ENCODE measurements around the gene MIPEP.
"Not testable (repeated sequence)": the region's sequence is repeated elsewhere in the genome, so short reads cannot be mapped to it uniquely, and the experiment has no call there.

MIPEP gene

DNA sequence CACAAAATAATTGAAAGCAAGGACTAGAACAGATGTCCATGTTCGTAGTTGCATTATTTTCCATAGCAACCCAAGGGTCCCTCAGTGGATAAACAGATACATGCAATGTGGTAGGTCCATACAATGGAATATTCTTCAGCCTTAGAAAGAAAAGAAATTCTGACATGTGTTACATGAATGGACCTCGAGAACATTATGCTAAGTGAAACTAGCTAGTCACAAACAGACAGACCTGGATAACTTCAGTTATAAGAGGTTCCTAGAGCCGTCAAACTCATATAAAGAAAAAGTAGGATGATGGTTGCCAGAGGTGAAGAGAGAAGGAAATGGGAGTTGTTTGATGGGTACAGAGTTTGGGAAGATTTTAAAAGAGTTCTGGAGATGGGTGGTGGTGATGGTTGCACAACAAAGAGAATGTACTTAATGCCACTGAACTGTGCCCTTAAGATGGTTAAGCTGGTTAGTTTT, 8.3 kb upstream of the MIPEP start, which contains the start of gene C1QTNF9B:
Gene C1QTNF9B (minus strand): TSS at position 51 of the 468 bp plus-strand sequence.
- not testable (repeated sequence) for H3K14ac ChIP-seq (ENCODE audit: low read length); H4K8ac ChIP-seq (ENCODE audit: low read depth, low read length); H3K4me2 ChIP-seq (ENCODE audit: low read length); H3K4me1 ChIP-seq (ENCODE audit: control insufficient read depth in 1 of 2, insufficient read depth in 2 of 2, low read length in 2 of 2); H2BK120ac ChIP-seq (ENCODE audit: insufficient read depth, low read length, poor library complexity); H3K9me3 ChIP-seq (ENCODE audit: insufficient read depth, low read depth, low read length); H3K79me2 ChIP-seq (ENCODE audit: control insufficient read depth, insufficient read depth, low read length, poor library complexity); H3K79me1 ChIP-seq (ENCODE audit: low read length); H3K27ac ChIP-seq (ENCODE audit: low read depth, low read length); H4K12ac ChIP-seq (ENCODE audit: low read depth, low read length); H2BK12ac ChIP-seq (ENCODE audit: low read length); H2AFZ ChIP-seq (ENCODE audit: insufficient read depth, low read length, poor library complexity); H3K9ac ChIP-seq (ENCODE audit: low read length); H3K18ac ChIP-seq (ENCODE audit: low read length); H3K36me3 ChIP-seq (ENCODE audit: control insufficient read depth in 1 of 2, insufficient read depth in 2 of 2, low read length in 2 of 2); H3K27me3 ChIP-seq (ENCODE audit: insufficient read depth, low read length); DNase-seq; H3K4me3 ChIP-seq (ENCODE audit: low read depth, low read length); H2AK5ac ChIP-seq (ENCODE audit: low read length); H2BK5ac ChIP-seq (ENCODE audit: low read depth, low read length, poor library complexity); H3K23ac ChIP-seq (ENCODE audit: low read length); H4K91ac ChIP-seq (ENCODE audit: low read depth, low read length); H3K4ac ChIP-seq (ENCODE audit: low read depth, low read length)
- WGBS (ENCODE audit: extremely low coverage, insufficient coverage, insufficient read length): no CpG with 5 or more reads among the region's 3 CpGs

GRCh38 chr13:23894746-23895145, 5.5 kb upstream of the MIPEP start:
- not testable (repeated sequence) for H3K4me2 ChIP-seq (ENCODE audit: low read length); H3K18ac ChIP-seq (ENCODE audit: low read length); H3K9ac ChIP-seq (ENCODE audit: low read length); H3K4ac ChIP-seq (ENCODE audit: low read depth, low read length); DNase-seq; H3K27ac ChIP-seq (ENCODE audit: low read depth, low read length); H3K36me3 ChIP-seq (ENCODE audit: control insufficient read depth in 1 of 2, insufficient read depth in 2 of 2, low read length in 2 of 2); H3K23ac ChIP-seq (ENCODE audit: low read length); H2BK120ac ChIP-seq (ENCODE audit: insufficient read depth, low read length, poor library complexity); H4K91ac ChIP-seq (ENCODE audit: low read depth, low read length); H3K9me3 ChIP-seq (ENCODE audit: insufficient read depth, low read depth, low read length); H3K27me3 ChIP-seq (ENCODE audit: insufficient read depth, low read length); H2AFZ ChIP-seq (ENCODE audit: insufficient read depth, low read length, poor library complexity); H3K14ac ChIP-seq (ENCODE audit: low read length); H4K8ac ChIP-seq (ENCODE audit: low read depth, low read length); H3K79me2 ChIP-seq (ENCODE audit: control insufficient read depth, insufficient read depth, low read length, poor library complexity); H2AK5ac ChIP-seq (ENCODE audit: low read length); H2BK12ac ChIP-seq (ENCODE audit: low read length); H4K12ac ChIP-seq (ENCODE audit: low read depth, low read length); H3K79me1 ChIP-seq (ENCODE audit: low read length); H3K4me3 ChIP-seq (ENCODE audit: low read depth, low read length); H3K4me1 ChIP-seq (ENCODE audit: control insufficient read depth in 1 of 2, insufficient read depth in 2 of 2, low read length in 2 of 2); H2BK5ac ChIP-seq (ENCODE audit: low read depth, low read length, poor library complexity)
- no CpG with 5 or more reads among the region's 12 CpGs for WGBS (ENCODE audit: extremely low coverage, insufficient coverage, insufficient read length)

GRCh38 chr13:23893791-23894190, 4.6 kb upstream of the MIPEP start:
- H3K79me1 ChIP-seq (ENCODE audit: low read length); H3K9ac ChIP-seq (ENCODE audit: low read length); H3K14ac ChIP-seq (ENCODE audit: low read length); H3K27ac ChIP-seq (ENCODE audit: low read depth, low read length); H4K91ac ChIP-seq (ENCODE audit: low read depth, low read length); H3K4me2 ChIP-seq (ENCODE audit: low read length); H3K23ac ChIP-seq (ENCODE audit: low read length); DNase-seq; H4K12ac ChIP-seq (ENCODE audit: low read depth, low read length); H2BK120ac ChIP-seq (ENCODE audit: insufficient read depth, low read length, poor library complexity); H3K4me1 ChIP-seq (ENCODE audit: control insufficient read depth in 1 of 2, insufficient read depth in 2 of 2, low read length in 2 of 2); H3K27me3 ChIP-seq (ENCODE audit: insufficient read depth, low read length); H2BK5ac ChIP-seq (ENCODE audit: low read depth, low read length, poor library complexity); H3K79me2 ChIP-seq (ENCODE audit: control insufficient read depth, insufficient read depth, low read length, poor library complexity); H3K9me3 ChIP-seq (ENCODE audit: insufficient read depth, low read depth, low read length); H3K4me3 ChIP-seq (ENCODE audit: low read depth, low read length); H3K4ac ChIP-seq (ENCODE audit: low read depth, low read length); H2BK12ac ChIP-seq (ENCODE audit: low read length); H4K8ac ChIP-seq (ENCODE audit: low read depth, low read length); H3K36me3 ChIP-seq (ENCODE audit: control insufficient read depth in 1 of 2, insufficient read depth in 2 of 2, low read length in 2 of 2); H2AFZ ChIP-seq (ENCODE audit: insufficient read depth, low read length, poor library complexity); H2AK5ac ChIP-seq (ENCODE audit: low read length); H3K18ac ChIP-seq (ENCODE audit: low read length): not testable (repeated sequence)
- no CpG with 5 or more reads among the region's 4 CpGs for WGBS (ENCODE audit: extremely low coverage, insufficient coverage, insufficient read length)

GRCh38 chr13:23889615-23890607, 711 bp upstream of the MIPEP start:
- Histone ChIP-seq H2AK5ac (ENCODE audit: low read length) (no peak overlapping the region), H3K4me1 (ENCODE audit: control insufficient read depth in 1 of 2, insufficient read depth in 2 of 2, low read length in 2 of 2) (no peaks in the 10 kb centered on the region), H3K27me3 (ENCODE audit: insufficient read depth, low read length) (no peaks in the 10 kb centered on the region), H3K27ac (ENCODE audit: low read depth, low read length) (no peak overlapping the region), H4K8ac (ENCODE audit: low read depth, low read length) (no peak overlapping the region), H2BK120ac (ENCODE audit: insufficient read depth, low read length, poor library complexity) (no peak overlapping the region), H3K4me2 (ENCODE audit: low read length) (peak overlapping the region; percentile 41), H4K91ac (ENCODE audit: low read depth, low read length) (no peak overlapping the region), H3K4me3 (ENCODE audit: low read depth, low read length) (no peak overlapping the region), H2AFZ (ENCODE audit: insufficient read depth, low read length, poor library complexity) (no peak overlapping the region), H3K14ac (ENCODE audit: low read length) (no peak overlapping the region), H3K79me1 (ENCODE audit: low read length) (peaks cover 2% of the 10 kb centered on the region), H3K4ac (ENCODE audit: low read depth, low read length) (no peak overlapping the region), H3K9ac (ENCODE audit: low read length) (no peak overlapping the region), H3K36me3 (ENCODE audit: control insufficient read depth in 1 of 2, insufficient read depth in 2 of 2, low read length in 2 of 2) (no peaks in the 10 kb centered on the region), H3K23ac (ENCODE audit: low read length) (no peak overlapping the region), H3K9me3 (ENCODE audit: insufficient read depth, low read depth, low read length) (no peaks in the 10 kb centered on the region), H2BK12ac (ENCODE audit: low read length) (no peak overlapping the region), H4K12ac (ENCODE audit: low read depth, low read length) (no peak overlapping the region), H3K18ac (ENCODE audit: low read length) (no peak overlapping the region), H3K79me2 (ENCODE audit: control insufficient read depth, insufficient read depth, low read length, poor library complexity) (peaks cover 2% of the 10 kb centered on the region), H2BK5ac (ENCODE audit: low read depth, low read length, poor library complexity) (no peak overlapping the region)
- 100% methylated on average over 2 of the region's 15 CpGs for WGBS (ENCODE audit: extremely low coverage, insufficient coverage, insufficient read length)
- no peak for DNase-seq

All from trophoblast cell (in vitro differentiated cells and primary cell).